ENCODE results near the gene DNASE2.
"Not testable (repeated sequence)": the region's sequence is repeated elsewhere in the genome, so short reads cannot be mapped to it uniquely, and the experiment has no call there.

The DNASE2 gene

GRCh38 chr19:12864721-12865715 is 16.2 kb downstream of the DNASE2 start:
- no peak for DNase-seq (ENCODE audit: low spot score)

- DNase-seq (ENCODE audit: low spot score) = no peak
These were observed 17.1 kb downstream of the DNASE2 start for GRCh38 chr19:12864143-12864542.

- no peak for DNase-seq (ENCODE audit: low spot score)
These were observed 21.7 kb downstream of the DNASE2 start for GRCh38 chr19:12859546-12859945.

GRCh38 chr19:12858041-12858928 is 23.0 kb downstream of the DNASE2 start:
- no peak for DNase-seq (ENCODE audit: low spot score)

GRCh38 chr19:12856653-12857052 is 24.6 kb downstream of the DNASE2 start:
- DNase-seq (ENCODE audit: low spot score) = no peak

GRCh38 chr19:12847159-12848139 is 33.8 kb downstream of the DNASE2 start:
- peak; percentile 82 for DNase-seq (ENCODE audit: low spot score)

- DNase-seq (ENCODE audit: low spot score) = not testable (repeated sequence)
These were observed 34.6 kb downstream of the DNASE2 start for GRCh38 chr19:12846613-12847012.

GRCh38 chr19:12843999-12844732 is 37.1 kb downstream of the DNASE2 start:
- no peak for DNase-seq (ENCODE audit: low spot score)

- DNase-seq (ENCODE audit: low spot score) = no peak
These were observed 37.9 kb downstream of the DNASE2 start for GRCh38 chr19:12843328-12843727.

GRCh38 chr19:12842511-12842910 is 38.7 kb downstream of the DNASE2 start:
- DNase-seq (ENCODE audit: low spot score) = no peak

- peak; percentile 79 for DNase-seq (ENCODE audit: low spot score)
These were observed 40.2 kb downstream of the DNASE2 start for GRCh38 chr19:12841094-12841493.

GRCh38 chr19:12840091-12841079 is 40.9 kb downstream of the DNASE2 start:
- DNase-seq (ENCODE audit: low spot score) = peak; percentile 91

- peak; percentile 69 for DNase-seq (ENCODE audit: low spot score)
These were observed 42.1 kb downstream of the DNASE2 start for GRCh38 chr19:12838886-12839756.

- peak; percentile 73 for DNase-seq (ENCODE audit: low spot score)
These were observed 42.9 kb downstream of the DNASE2 start, which contains the start of gene MAST1 for GRCh38 chr19:12838182-12838885. Gene MAST1 (plus strand): TSS chr19:12838515. CDS start chr19:12838573, 58 bp downstream.

GRCh38 chr19:12837225-12837624 is 44.0 kb downstream of the DNASE2 start:
- no peak for DNase-seq (ENCODE audit: low spot score)

- DNase-seq (ENCODE audit: low spot score) = no peak
These were observed 44.8 kb downstream of the DNASE2 start for GRCh38 chr19:12836529-12836863.

- DNase-seq (ENCODE audit: low spot score) = peak; percentile 71
These were observed 46.1 kb downstream of the DNASE2 start for GRCh38 chr19:12834976-12835757.
